HG03521 (cell line): ENCODE results near the gene PRKCSH.
"Not testable (repeated sequence)": the region's sequence is repeated elsewhere in the genome, so short reads cannot be mapped to it uniquely, and the experiment has no call there.

ENCODE experiments used
- ATAC-seq: cut with Tn5 transposase; IDR thresholded peaks from one replicate; pipeline ENCODE4 v1.9.1; 2021; ENCODE audit warnings: mild to moderate bottlenecking, moderate library complexity; ENCODE audit not compliant: unreplicated experiment

The PRKCSH gene

GRCh38 chr19:11450570-11451326, 15.3 kb downstream of the PRKCSH start:
- ATAC-seq: no peak

GRCh38 chr19:11451327-11451870, 16.0 kb downstream of the PRKCSH start:
- ATAC-seq: no peak

GRCh38 chr19:11451871-11452619, 16.6 kb downstream of the PRKCSH start:
- no peak for ATAC-seq

- ATAC-seq: no peak
Observed at GRCh38 chr19:11452620-11453310, 17.3 kb downstream of the PRKCSH start.

- no peak for ATAC-seq
Observed at GRCh38 chr19:11453468-11454341, 18.3 kb downstream of the PRKCSH start.

GRCh38 chr19:11455233-11455554, 19.8 kb downstream of the PRKCSH start:
- ATAC-seq: not testable (repeated sequence)

- ATAC-seq: no peak
Observed at GRCh38 chr19:11456659-11457058, 21.2 kb downstream of the PRKCSH start.

GRCh38 chr19:11457115-11457514, 21.7 kb downstream of the PRKCSH start:
- no peak for ATAC-seq

- ATAC-seq: no peak
Observed at GRCh38 chr19:11457831-11458230, 22.4 kb downstream of the PRKCSH start.

GRCh38 chr19:11458236-11458900, 22.9 kb downstream of the PRKCSH start:
- ATAC-seq: no peak

GRCh38 chr19:11458912-11459311, 23.5 kb downstream of the PRKCSH start:
- ATAC-seq: not testable (repeated sequence)

- ATAC-seq: no peak
Observed at GRCh38 chr19:11460207-11460606, 24.8 kb downstream of the PRKCSH start.

- ATAC-seq: no peak
Observed at GRCh38 chr19:11461453-11461852, 26.0 kb downstream of the PRKCSH start.

GRCh38 chr19:11463391-11463790, 28.0 kb downstream of the PRKCSH start:
- no peak for ATAC-seq

- no peak for ATAC-seq
Observed at GRCh38 chr19:11464333-11465265, 29.2 kb downstream of the PRKCSH start.

GRCh38 chr19:11465600-11465999, 30.2 kb downstream of the PRKCSH start:
- ATAC-seq: no peak

GRCh38 chr19:11468266-11468845, 32.9 kb downstream of the PRKCSH start:
- ATAC-seq: not testable (repeated sequence)

- ATAC-seq: no peak
Observed at GRCh38 chr19:11473725-11474124, 38.3 kb downstream of the PRKCSH start.

- ATAC-seq: not testable (repeated sequence)
Observed at GRCh38 chr19:11475343-11475742, 39.9 kb downstream of the PRKCSH start.
